CD8-positive, alpha-beta memory T cell (primary cell): ENCODE data around the gene MRPS18C. TPM values are rescaled to one million over a fixed set of nuclear protein-coding genes. Genes with fewer than 3 reads are reported as not detected.
A peak's percentile ranks its signal among the peaks of the same experiment; 100 is the strongest.

ENCODE experiments used
- CTCF ChIA-PET: fragments of 350-600 bp; sonication (Branson Sonifier 250); formaldehyde crosslinking; loops from one replicate; lab custom pipeline; 2021; ENCODE audit warnings: antibody characterized with exemption; lab: Charles Lee
- POLR2A ChIA-PET: fragments of 350-600 bp; sonication (Branson Sonifier 250); formaldehyde crosslinking; loops from one replicate; lab custom pipeline; 2021; ENCODE audit warnings: antibody characterized with exemption; lab: Charles Lee
- DNase-seq, 5 donors: peaks; one replicate each; pipeline versions ENCODE4 v3.0.0 to v3.0.0-alpha.2; 2020 to 2022; ENCODE audit warnings: mixed read lengths in 1 of 5
- H3K27ac ChIP-seq: one replicate; pipeline ENCODE4 v1.7.0; 2013; ENCODE audit warnings: low read depth, mild to moderate bottlenecking, low read length, moderate library complexity
- H3K27me3 ChIP-seq: 2 replicates; pipeline ENCODE4 v1.7.0; 2013; ENCODE audit warnings: low read length, mild to moderate bottlenecking; ENCODE audit not compliant: insufficient read depth, poor library complexity, severe bottlenecking
- H3K36me3 ChIP-seq: 2 replicates; pipeline ENCODE4 v1.7.0; 2013; ENCODE audit warnings: mild to moderate bottlenecking, low read length, moderate library complexity; ENCODE audit not compliant: insufficient read depth
- H3K4me1 ChIP-seq: 2 replicates; pipeline ENCODE4 v1.7.0; 2013; ENCODE audit warnings: mild to moderate bottlenecking, low read length, moderate library complexity; ENCODE audit not compliant: insufficient read depth
- H3K4me3 ChIP-seq: 2 replicates; pipeline ENCODE4 v1.7.0; 2013; ENCODE audit warnings: mild to moderate bottlenecking, low read length
- H3K9me3 ChIP-seq: 2 replicates; pipeline ENCODE4 v1.7.0; 2013; ENCODE audit warnings: mild to moderate bottlenecking, low read length
- H3K27ac Mint-ChIP-seq, 8 donors: one replicate each; pipeline ENCODE4 v1.8.0; 2020 to 2021; ENCODE audit warnings: mixed read lengths in 8 of 8, mild to moderate bottlenecking in 6 of 8, inconsistent platforms in 3 of 8, moderate library complexity in 3 of 8
- H3K27me3 Mint-ChIP-seq, 2 donors: one replicate each; pipeline ENCODE4 v1.8.0; 2020 to 2021; ENCODE audit warnings: mixed read lengths in 2 of 2, mild to moderate bottlenecking in 1 of 2, moderate library complexity in 1 of 2
- H3K36me3 Mint-ChIP-seq, 3 donors: one replicate each; pipeline ENCODE4 v1.8.0; 2020 to 2021; ENCODE audit warnings: mixed read lengths in 3 of 3, inconsistent platforms in 1 of 3, mild to moderate bottlenecking in 1 of 3
- H3K4me1 Mint-ChIP-seq, 3 donors: one replicate each; pipeline ENCODE4 v1.8.0; 2020 to 2021; ENCODE audit warnings: mixed read lengths in 3 of 3, inconsistent platforms in 1 of 3, mild to moderate bottlenecking in 1 of 3
- H3K4me3 Mint-ChIP-seq, 7 donors: one replicate each; pipeline ENCODE4 v1.8.0; 2020 to 2021; ENCODE audit warnings: mixed read lengths in 7 of 7, mild to moderate bottlenecking in 6 of 7, moderate library complexity in 4 of 7, inconsistent platforms in 2 of 7
- H3K9me3 Mint-ChIP-seq, 5 donors: one replicate each; pipeline ENCODE4 v1.8.0; 2020 to 2022; ENCODE audit warnings: mixed read lengths in 5 of 5, mild to moderate bottlenecking in 3 of 5, moderate library complexity in 2 of 5, inconsistent platforms in 1 of 5
- polyA plus RNA-seq: library from polyadenylated mRNA; unstranded; fragments of 300-500 nt; fragmentation: Illumina TruSeq; gene quantifications from one replicate; pipeline ENCODE4 v1.2.3, GENCODE V29; 2021
- total RNA-seq, 2 experiments: library from RNA; stranded (reverse); gene quantifications; one replicate each; pipeline ENCODE4 v1.2.3, GENCODE V29; 2021

Gene MRPS18C
- total and polyA plus RNA-seq, 3 experiments from 2014 or later: 63.6 to 87.2 (median 86.0) TPM

DNA sequence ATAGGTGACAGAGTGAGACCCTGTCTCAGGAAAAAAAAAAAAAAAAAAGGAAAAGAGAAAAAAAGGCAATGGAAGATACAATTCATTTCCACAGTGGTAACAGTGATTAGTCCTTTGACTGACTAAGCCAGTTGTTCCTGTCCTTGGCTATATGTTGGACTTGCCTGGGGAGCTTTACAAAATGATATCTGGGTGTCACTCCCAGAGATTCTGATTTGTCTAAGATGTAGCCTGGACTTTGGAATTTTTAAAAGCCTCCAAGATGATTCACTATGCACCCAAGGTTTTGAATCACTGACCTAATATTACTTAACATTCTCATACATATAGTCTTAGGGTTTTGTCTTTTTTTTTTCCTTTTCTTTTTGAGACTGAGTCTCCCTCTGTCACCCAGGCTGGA, 17.1 kb upstream of the MRPS18C start:
- no peaks in the 10 kb centered on the region for H3K9me3 Mint-ChIP-seq
- Histone ChIP-seq H3K27me3 (no peaks in the 10 kb centered on the region), H3K4me3 (no peak overlapping the region), H3K4me1 (no peaks in the 10 kb centered on the region), H3K27ac (no peak overlapping the region), H3K9me3 (no peaks in the 10 kb centered on the region), H3K36me3 (peaks cover 24% of the 10 kb centered on the region)
- no peak overlapping the region for H3K4me3 Mint-ChIP-seq
- H3K27me3 Mint-ChIP-seq: no peaks in the 10 kb centered on the region
- POLR2A ChIA-PET: interaction anchor here (0.5 kb wide), 1 partner anchor 1931 kb away, joined by 4 read pairs; no protein-coding TSS in a partner anchor
- peaks cover 6 to 69% (median 26%) of the 10 kb centered on the region in 3 donors for H3K36me3 Mint-ChIP-seq
- CTCF ChIA-PET: interaction anchor here (1.3 kb wide), 1 partner anchor 15 kb away, joined by 3 read pairs; no protein-coding TSS in a partner anchor
- peaks cover 0 to 27% (median 16%) of the 10 kb centered on the region in 3 donors for H3K4me1 Mint-ChIP-seq
- no peak overlapping the region for H3K27ac Mint-ChIP-seq
- DNase-seq: no peak

DNA sequence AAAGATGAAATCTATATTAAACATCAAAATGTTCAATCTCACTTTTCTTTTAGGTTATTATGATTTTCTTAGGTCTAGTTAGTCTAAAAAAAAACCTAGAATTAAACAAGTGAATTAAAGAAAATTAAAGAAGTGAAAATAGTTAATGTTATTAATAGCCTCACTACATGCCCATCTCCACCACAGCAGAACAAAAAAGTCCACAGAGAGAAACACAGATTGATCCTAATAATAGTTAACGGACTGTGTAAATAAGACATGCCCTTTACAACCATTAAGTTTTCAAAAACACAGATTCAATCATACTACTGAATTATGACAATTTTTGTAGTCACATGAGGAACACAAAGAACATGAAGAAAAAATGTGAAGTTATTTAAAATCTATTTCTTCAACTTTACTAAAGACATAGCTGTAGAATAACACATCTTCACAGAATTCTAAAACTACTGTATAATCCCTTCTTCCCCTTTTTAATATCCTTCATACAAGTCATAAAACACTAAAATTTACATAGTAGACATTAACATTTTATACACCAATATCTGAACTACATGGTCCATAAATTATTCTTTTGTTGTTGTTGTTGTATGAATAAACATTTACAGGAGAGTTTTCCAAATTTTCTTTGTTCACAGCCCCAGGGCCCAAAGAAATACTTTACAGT, 15.6 kb upstream of the MRPS18C start:
- H3K27me3 Mint-ChIP-seq: no peaks in the 10 kb centered on the region
- no peak for DNase-seq
- H3K27ac ChIP-seq: no peak overlapping the region
- H3K4me1 ChIP-seq: no peaks in the 10 kb centered on the region
- H3K4me3 Mint-ChIP-seq: no peak overlapping the region
- no peak overlapping the region for H3K4me3 ChIP-seq
- H3K36me3 ChIP-seq: peaks cover 27% of the 10 kb centered on the region
- H3K27ac Mint-ChIP-seq: no peak overlapping the region
- peaks cover 0 to 19% (median 12%) of the 10 kb centered on the region in 3 donors for H3K4me1 Mint-ChIP-seq
- ChIA-PET CTCF (no interaction called here), POLR2A (interaction anchor here (0.6 to 1.0 kb wide), 2 partner anchors 156 to 366 kb away, joined by 3 to 4 read pairs; no protein-coding TSS in a partner anchor)
- H3K9me3 Mint-ChIP-seq: no peaks in the 10 kb centered on the region
- H3K27me3 ChIP-seq: no peaks in the 10 kb centered on the region
- H3K9me3 ChIP-seq: no peaks in the 10 kb centered on the region
- peaks cover 6 to 74% (median 27%) of the 10 kb centered on the region in 3 donors for H3K36me3 Mint-ChIP-seq

DNA sequence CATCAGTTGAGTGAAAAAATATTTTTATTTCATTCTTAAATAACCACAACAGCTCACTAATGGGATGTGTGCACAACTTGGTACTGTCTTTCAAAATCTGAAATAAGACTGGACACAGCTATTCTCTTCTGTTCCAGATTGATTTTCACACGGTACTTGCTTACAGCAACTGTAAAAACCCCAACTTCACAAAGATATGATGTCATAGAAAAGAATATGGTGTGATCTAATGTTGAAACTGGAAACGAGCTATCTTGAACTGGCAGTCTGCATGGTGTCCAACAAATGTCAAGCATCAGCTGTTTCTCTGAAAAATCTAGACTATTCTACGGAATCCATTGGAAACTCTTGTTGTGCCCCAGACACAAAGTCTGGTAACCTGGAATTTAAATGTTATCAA, 15.0 kb upstream of the MRPS18C start:
- Mint-ChIP-seq H3K9me3 (no peaks in the 10 kb centered on the region), H3K27ac (no peak overlapping the region), H3K4me3 (no peak overlapping the region), H3K4me1 (peaks cover 0 to 14% (median 8%) of the 10 kb centered on the region in 3 donors), H3K36me3 (peaks cover 6 to 74% (median 24%) of the 10 kb centered on the region in 3 donors), H3K27me3 (no peaks in the 10 kb centered on the region)
- DNase-seq: no peak
- H3K4me3 ChIP-seq: no peak overlapping the region
- ChIA-PET POLR2A (interaction anchor here (0.6 to 1.0 kb wide), 2 partner anchors 157 to 367 kb away, joined by 3 to 4 read pairs; no protein-coding TSS in a partner anchor), CTCF (interaction anchor here (1.3 to 1.4 kb wide), 2 partner anchors 12 to 22 kb away, joined by 3 to 4 read pairs; no protein-coding TSS in a partner anchor)
- no peak overlapping the region for H3K27ac ChIP-seq
- H3K9me3 ChIP-seq: no peaks in the 10 kb centered on the region
- H3K4me1 ChIP-seq: no peaks in the 10 kb centered on the region
- H3K36me3 ChIP-seq: peaks cover 26% of the 10 kb centered on the region
- no peaks in the 10 kb centered on the region for H3K27me3 ChIP-seq

DNA sequence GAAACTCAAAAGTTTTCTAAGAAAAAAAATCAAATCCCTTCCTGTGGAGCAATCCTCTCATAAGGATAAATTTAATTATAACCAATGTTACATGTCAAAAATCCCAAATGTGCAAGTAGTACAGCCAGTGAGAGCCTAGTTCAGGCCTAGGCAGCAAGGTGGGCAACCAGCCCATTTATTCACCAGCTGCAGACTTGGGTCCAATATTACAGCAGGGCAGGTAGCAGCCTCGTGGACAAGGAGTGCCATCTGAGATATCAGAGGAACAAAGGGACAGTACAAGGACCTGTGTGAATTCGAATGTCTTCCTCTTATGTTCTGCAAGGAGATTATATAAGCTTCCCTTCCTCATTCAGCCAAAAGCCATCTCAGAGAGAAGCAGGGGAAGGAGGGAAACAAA, 6.8 kb upstream of the MRPS18C start:
- Histone ChIP-seq H3K4me1 (peaks cover 3% of the 10 kb centered on the region), H3K36me3 (peaks cover 8% of the 10 kb centered on the region), H3K9me3 (no peaks in the 10 kb centered on the region), H3K4me3 (no peak overlapping the region), H3K27ac (no peak overlapping the region), H3K27me3 (no peaks in the 10 kb centered on the region)
- Mint-ChIP-seq H3K4me3 (no peak overlapping the region), H3K36me3 (peaks cover 0 to 59% (median 13%) of the 10 kb centered on the region in 3 donors), H3K27me3 (no peaks in the 10 kb centered on the region), H3K9me3 (no peaks in the 10 kb centered on the region), H3K4me1 (peaks cover 17 to 37% (median 30%) of the 10 kb centered on the region in 3 donors), H3K27ac (peak overlapping the region in 7 of 8 donors; percentile 4 to 84 (median 39))
- ChIA-PET POLR2A (no interaction called here), CTCF (no interaction called here)
- no peak for DNase-seq

- peak in 1 of 5 donors; percentile 16 for DNase-seq
- H3K36me3 Mint-ChIP-seq: peaks cover 0 to 77% (median 19%) of the 10 kb centered on the region in 3 donors
- Histone ChIP-seq H3K27me3 (no peaks in the 10 kb centered on the region), H3K27ac (peak overlapping the region; percentile 99), H3K4me1 (peaks cover 35% of the 10 kb centered on the region), H3K9me3 (no peaks in the 10 kb centered on the region), H3K36me3 (peaks cover 13% of the 10 kb centered on the region), H3K4me3 (peak overlapping the region; percentile 80)
- H3K27me3 Mint-ChIP-seq: peaks cover 0 to 2% of the 10 kb centered on the region in 2 donors
- peak overlapping the region; percentile 100 for H3K27ac Mint-ChIP-seq
- peaks cover 43 to 76% (median 67%) of the 10 kb centered on the region in 3 donors for H3K4me1 Mint-ChIP-seq
- H3K9me3 Mint-ChIP-seq: no peaks in the 10 kb centered on the region
- CTCF ChIA-PET: interaction anchor here (0.9 to 2.0 kb wide), 3 partner anchors 9 to 47 kb away, joined by 3 to 6 read pairs (median 4); no protein-coding TSS in a partner anchor
- POLR2A ChIA-PET: interaction anchor here (0.6 to 2.1 kb wide), 5 partner anchors 30 to 1025 kb away, joined by 4 to 24 read pairs (median 9); partner anchors contain the start of genes ABRAXAS1 and COQ2
- H3K4me3 Mint-ChIP-seq: peak overlapping the region; percentile 98 to 100 (median 100)
Measured at GRCh38 chr4:83454686-83455085, 1.2 kb upstream of the MRPS18C start.

DNA sequence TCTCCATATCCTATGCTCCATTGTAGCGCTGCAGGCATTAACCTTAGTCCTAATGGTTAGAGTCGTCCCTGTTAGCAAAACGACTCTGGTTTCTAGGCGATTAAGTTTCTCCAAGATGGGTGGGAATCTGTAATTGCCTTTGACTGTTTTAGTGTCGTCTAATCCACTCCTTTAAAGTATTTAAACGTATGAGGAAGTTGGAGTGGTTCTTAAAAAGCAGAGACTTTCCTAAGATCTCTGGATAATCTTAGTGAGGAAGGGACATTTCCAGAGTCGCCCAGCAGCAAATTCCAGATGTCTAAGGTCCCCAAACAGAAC, 285 bp downstream of the MRPS18C start:
- ChIA-PET POLR2A (interaction anchor here (0.6 to 2.1 kb wide), 7 partner anchors 10 to 1027 kb away, joined by 3 to 24 read pairs (median 7); partner anchors contain the start of genes ABRAXAS1, COPS4, COQ2 and GPAT3), CTCF (interaction anchor here (1.1 to 2.0 kb wide), 5 partner anchors 10 to 1027 kb away, joined by 3 to 6 read pairs (median 4); partner anchors contain the start of gene COQ2)
- DNase-seq: no peak
- H3K36me3 ChIP-seq: peaks cover 15% of the 10 kb centered on the region
- peaks cover 35% of the 10 kb centered on the region for H3K4me1 ChIP-seq
- peak overlapping the region; percentile 80 for H3K4me3 ChIP-seq
- H3K9me3 Mint-ChIP-seq: no peaks in the 10 kb centered on the region
- H3K36me3 Mint-ChIP-seq: peaks cover 0 to 83% (median 15%) of the 10 kb centered on the region in 3 donors
- H3K27me3 ChIP-seq: no peaks in the 10 kb centered on the region
- peak overlapping the region; percentile 99 for H3K27ac ChIP-seq
- no peaks in the 10 kb centered on the region for H3K9me3 ChIP-seq
- peaks cover 43 to 73% (median 68%) of the 10 kb centered on the region in 3 donors for H3K4me1 Mint-ChIP-seq
- peak overlapping the region; percentile 98 to 100 (median 100) for H3K4me3 Mint-ChIP-seq
- peak overlapping the region; percentile 100 for H3K27ac Mint-ChIP-seq
- H3K27me3 Mint-ChIP-seq: peaks cover 0 to 2% of the 10 kb centered on the region in 2 donors

DNA sequence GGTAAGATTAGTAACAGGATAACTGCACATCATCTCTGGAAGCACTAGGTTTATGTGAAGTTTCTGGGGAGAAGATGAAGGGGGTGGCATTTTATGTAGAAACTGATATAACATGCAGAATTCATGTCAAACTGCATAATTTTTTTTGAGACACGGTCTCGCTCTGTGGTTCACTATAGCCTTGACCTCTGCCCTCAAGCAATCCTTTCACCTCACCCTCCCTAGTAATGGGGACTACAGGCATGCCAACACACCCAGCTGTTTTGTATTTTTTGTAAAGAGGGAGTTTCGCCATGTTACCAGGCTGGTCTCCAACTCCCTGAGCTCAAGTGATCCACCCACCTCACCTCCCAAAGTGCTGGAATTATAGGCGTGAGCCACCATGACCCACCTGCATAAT, 17.6 kb downstream of the MRPS18C start:
- Histone ChIP-seq H3K36me3 (no peaks in the 10 kb centered on the region), H3K27me3 (no peaks in the 10 kb centered on the region), H3K9me3 (no peaks in the 10 kb centered on the region), H3K4me3 (no peak overlapping the region), H3K27ac (no peak overlapping the region), H3K4me1 (no peaks in the 10 kb centered on the region)
- H3K36me3 Mint-ChIP-seq: peaks cover 0 to 53% (median 10%) of the 10 kb centered on the region in 3 donors
- POLR2A ChIA-PET: no interaction called here
- no peaks in the 10 kb centered on the region for H3K9me3 Mint-ChIP-seq
- no peak overlapping the region for H3K27ac Mint-ChIP-seq
- DNase-seq: no peak
- CTCF ChIA-PET: no interaction called here
- H3K4me1 Mint-ChIP-seq: peaks cover 0 to 4% (median 2%) of the 10 kb centered on the region in 3 donors
- H3K27me3 Mint-ChIP-seq: no peaks in the 10 kb centered on the region
- H3K4me3 Mint-ChIP-seq: no peak overlapping the region

DNA sequence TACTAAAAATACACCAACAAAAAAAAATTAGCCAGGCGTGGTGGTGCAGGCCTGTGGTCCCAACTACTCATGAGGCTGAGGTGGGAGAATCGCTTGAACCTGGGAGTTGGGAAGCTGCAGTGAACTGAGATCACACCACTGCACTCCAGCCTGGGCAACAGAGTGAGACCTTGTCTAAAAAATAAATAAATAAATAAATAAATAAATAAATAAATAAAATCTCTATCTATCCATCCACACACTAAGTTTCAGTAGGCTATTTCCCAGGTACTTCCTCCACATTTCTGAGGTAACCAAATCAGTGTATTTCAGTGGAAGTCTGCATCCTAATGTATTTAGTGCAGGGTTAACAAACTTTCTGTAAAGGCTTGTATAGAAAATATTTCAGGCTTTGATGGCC, 18.1 kb downstream of the MRPS18C start:
- Mint-ChIP-seq H3K9me3 (no peaks in the 10 kb centered on the region), H3K4me3 (no peak overlapping the region), H3K4me1 (peaks cover 0 to 4% (median 2%) of the 10 kb centered on the region in 3 donors), H3K27me3 (no peaks in the 10 kb centered on the region), H3K27ac (peak overlapping the region in 1 of 8 donors; percentile 60), H3K36me3 (peaks cover 0 to 52% (median 8%) of the 10 kb centered on the region in 3 donors)
- H3K4me1 ChIP-seq: no peaks in the 10 kb centered on the region
- H3K9me3 ChIP-seq: no peaks in the 10 kb centered on the region
- H3K36me3 ChIP-seq: no peaks in the 10 kb centered on the region
- ChIA-PET POLR2A (no interaction called here), CTCF (no interaction called here)
- H3K27ac ChIP-seq: no peak overlapping the region
- no peaks in the 10 kb centered on the region for H3K27me3 ChIP-seq
- H3K4me3 ChIP-seq: no peak overlapping the region
- DNase-seq: no peak
